CD4-positive, alpha-beta T cell treated with Interleukin-17A for 1 hour (primary cell): Measurements from ENCODE around the gene CCDC85B.

ENCODE experiments used
- DNase-seq: peaks from one replicate; pipeline ENCODE4 v3.0.0-alpha.2; 2020

CCDC85B gene

DNA sequence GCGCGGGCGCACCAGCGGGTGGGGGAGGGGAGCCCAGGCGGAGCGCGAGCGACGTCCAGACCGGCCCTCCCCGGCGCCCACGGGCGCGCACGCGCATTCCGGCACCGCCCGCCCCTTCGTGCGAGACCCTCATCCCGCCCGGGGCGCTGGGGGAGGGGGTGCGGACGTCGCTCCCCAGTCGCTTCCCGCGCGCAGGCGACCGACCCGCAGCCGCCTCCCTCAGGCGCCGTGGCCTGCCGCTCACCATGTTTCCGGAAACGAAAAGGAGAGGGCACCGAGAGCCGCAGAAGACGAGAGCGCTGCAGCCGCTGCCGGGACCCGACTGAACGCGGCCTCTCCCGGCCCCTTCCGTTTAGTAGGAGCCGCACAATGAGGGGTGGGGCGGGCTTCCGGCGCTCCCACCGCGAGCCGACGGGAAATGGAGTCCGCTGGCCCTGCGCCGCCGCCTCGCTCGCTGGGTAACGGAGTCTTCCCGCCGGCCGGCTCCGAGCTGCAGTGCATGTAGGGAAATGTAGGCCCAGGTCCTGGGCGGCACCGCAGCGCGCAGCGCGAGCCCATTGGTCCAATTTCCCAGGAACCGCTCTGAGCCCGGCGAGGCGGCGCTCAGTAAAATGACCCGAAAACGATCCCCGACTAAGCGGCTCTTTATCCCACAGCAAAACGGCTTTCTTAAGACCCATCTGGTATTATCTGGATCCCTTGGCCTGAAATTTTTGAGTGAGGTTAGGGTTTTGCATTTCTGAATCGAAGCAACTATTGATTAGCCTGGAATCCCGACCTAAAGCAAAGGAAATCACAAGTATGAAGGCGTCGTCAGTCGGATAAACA is 32.4 kb upstream of the CCDC85B start, which contains the start of gene CFL1:
Gene CFL1, minus strand, starts transcription at position 328 of the 828 bp plus-strand sequence. Its CDS starts 81 bp downstream, at position 247.
- DNase-seq: peak; percentile 98

DNA sequence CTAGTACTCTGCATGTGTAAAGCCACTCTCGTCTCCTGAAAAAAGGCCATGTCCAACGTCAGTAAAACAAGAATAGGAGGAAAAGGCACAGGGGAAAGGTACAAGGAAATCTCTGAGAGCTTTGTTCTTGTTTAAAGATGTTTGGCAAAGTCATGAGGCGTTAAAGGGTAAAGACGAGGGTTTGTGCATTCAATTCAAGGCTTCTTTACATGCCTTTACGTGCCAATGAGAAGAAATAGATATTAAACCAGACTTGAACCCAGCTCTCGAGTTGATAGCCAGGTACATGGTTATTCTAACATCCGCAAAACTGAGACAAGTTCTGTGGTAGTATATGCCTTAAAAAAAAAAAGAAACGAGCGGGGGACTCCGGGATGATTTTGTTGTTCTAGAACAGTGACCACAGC is 31.8 kb upstream of the CCDC85B start:
- no peak for DNase-seq

DNA sequence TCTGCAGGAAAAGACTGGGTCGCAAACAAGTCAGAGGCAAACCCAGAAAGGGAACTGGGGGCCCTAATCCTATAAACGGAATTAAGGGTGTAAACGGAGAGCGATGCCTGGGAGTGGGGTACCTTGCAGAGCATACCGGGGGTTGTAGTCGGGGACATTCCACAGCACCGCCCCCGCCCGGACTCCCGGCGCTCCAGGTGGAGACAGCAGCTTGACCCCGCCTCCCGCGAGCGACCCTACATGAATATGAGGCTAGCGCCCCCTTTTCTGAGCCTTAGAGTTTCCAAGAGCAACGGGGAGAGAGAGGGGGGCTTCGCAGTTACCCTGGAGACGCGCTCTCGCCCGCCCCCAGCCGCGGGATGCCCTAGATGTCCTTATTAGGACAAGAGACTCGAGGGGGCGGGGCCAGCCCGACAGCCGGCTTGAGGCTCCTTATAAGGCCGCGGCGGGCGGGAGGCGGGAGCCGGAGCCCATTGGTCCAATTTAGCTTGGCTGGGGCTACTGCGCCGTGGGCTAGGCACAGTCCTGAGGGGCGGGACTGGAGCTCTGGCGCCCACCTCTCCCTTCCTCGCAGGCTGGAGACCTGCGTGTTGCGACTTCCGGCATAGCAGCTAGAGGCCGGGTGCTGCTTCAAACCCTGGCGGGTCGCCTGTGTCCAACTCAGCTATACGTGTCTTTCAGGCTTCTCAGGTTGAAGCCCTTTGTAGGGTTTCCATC is 31.2 kb upstream of the CCDC85B start:
- peak; percentile 97 for DNase-seq

DNA sequence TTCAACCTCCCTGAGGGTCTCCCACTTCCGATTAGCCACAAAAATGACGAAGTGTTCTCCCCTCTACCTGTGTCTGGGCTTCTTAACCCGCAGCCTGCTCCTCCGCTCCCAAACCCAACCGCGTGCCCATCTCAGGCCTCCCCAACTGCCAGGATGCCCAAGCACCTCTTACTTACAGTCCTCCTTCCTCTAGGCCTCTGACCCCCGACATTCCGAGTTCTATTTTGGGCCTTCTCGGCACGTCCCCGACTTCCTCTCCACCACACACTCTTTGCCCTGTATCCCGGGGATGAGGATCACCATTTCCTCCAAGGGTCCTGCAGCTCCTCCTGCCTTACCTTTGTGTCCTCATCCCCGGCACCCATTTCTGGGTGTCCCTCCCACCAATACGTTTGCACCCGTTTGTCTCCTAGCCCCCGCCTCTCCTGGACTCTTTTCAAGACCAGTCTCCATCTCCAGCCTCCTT is 30.6 kb upstream of the CCDC85B start:
- no peak for DNase-seq

DNA sequence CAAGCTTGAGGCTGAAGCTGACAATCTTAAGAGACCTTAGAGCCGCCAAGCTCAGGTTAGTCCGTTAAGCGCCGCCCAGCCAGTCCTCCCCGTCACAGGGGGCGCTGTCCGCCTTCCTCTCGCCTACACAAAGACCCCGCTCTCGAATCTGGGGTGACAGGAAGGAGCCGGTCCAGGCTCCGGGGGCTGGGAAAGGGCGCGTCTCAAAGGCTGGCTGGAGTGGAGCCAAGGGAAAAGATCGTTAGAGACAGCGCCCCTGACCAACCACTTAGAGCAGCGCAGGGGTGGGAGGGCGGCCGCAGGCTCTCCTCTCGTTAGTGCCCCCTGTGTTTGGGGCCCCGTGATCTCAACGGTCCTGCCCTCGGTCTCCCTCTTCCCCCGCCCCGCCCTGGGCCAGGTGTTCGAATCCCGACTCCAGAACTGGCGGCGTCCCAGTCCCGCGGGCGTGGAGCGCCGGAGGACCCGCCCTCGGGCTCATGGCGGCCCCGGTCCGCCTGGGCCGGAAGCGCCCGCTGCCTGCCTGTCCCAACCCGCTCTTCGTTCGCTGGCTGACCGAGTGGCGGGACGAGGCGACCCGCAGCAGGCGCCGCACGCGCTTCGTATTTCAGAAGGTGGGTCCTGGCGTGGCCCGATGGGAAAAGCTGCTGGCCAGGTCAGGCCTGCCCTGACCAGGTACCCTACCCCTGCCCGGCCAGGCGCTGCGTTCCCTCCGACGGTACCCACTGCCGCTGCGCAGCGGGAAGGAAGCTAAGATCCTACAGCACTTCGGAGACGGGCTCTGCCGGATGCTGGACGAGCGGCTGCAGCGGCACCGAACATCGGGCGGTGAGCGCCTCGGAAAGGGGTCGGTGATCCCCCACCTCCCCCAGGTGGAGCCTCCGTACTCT is 30.0 kb upstream of the CCDC85B start, which contains the start of gene MUS81:
Gene MUS81, plus strand, starts transcription at position 156 of the 887 bp plus-strand sequence. Its CDS starts 321 bp downstream, at position 477.
- DNase-seq: peak; percentile 96

DNA sequence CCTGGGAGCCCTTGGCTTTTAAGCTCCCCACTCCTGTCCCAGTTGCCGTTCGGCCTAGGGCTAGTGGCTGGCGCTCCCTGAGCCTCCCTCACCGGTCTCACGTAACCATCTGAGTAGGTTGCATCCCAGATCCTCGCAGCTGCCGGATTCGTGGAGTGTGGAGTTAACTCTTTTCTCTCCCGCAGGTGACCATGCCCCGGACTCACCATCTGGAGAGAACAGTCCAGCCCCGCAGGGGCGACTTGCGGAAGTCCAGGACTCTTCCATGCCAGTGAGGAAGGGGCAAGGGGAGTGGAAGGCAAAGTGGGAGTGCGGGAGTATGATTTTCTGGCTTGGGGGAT is 29.3 kb upstream of the CCDC85B start:
- no peak for DNase-seq

DNA sequence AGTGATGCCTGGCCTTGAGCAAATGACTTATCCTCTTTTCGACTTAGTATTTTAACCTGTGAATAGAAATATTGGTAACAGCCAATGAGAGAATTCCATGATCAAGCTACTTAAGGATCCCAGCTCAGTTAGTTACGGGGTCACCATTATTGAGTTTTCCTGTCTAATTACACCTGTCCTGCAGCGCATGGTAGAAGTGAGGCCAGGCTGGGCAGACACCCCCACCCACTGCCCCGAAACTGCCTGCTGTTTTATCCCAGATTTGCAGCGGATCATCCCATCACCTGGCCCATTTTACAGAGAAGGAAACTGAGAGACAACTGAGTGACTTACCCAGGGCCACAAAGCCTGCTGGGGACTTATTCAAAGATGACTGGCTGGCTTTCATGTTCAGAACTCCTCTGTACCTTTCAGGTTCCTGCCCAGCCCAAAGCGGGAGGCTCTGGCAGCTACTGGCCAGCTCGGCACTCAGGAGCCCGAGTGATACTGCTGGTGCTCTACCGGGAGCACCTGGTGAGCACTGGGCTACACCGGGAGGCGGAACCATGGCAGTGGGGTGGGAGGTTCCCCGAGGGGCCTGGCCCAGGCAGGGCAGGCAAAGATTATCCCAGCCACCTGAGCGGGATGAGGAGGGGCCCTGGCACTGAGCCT is 28.8 kb upstream of the CCDC85B start:
- no peak for DNase-seq

DNA sequence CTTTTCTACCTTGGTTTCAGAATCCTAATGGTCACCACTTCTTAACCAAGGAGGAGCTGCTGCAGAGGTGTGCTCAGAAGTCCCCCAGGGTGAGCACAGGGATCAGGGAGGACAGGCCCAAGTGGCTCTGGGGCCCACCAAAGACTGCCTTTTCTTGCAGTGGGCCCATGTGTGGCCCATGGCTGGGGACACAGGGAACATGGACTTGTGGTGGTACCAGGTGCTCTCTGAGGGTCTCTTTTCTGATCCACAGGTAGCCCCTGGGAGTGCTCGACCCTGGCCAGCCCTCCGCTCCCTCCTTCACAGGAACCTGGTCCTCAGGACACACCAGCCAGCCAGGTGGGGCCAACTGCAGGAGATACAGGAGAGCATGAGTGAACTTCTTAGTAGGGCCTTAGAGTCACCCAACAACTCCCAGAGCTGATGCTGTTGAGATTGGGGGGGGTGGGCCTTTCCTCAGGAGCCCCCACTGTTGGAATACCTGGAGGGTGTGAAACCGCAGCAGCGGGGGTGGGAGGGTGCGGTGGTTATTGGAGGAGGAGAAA is 28.2 kb upstream of the CCDC85B start:
- no peak for DNase-seq

DNA sequence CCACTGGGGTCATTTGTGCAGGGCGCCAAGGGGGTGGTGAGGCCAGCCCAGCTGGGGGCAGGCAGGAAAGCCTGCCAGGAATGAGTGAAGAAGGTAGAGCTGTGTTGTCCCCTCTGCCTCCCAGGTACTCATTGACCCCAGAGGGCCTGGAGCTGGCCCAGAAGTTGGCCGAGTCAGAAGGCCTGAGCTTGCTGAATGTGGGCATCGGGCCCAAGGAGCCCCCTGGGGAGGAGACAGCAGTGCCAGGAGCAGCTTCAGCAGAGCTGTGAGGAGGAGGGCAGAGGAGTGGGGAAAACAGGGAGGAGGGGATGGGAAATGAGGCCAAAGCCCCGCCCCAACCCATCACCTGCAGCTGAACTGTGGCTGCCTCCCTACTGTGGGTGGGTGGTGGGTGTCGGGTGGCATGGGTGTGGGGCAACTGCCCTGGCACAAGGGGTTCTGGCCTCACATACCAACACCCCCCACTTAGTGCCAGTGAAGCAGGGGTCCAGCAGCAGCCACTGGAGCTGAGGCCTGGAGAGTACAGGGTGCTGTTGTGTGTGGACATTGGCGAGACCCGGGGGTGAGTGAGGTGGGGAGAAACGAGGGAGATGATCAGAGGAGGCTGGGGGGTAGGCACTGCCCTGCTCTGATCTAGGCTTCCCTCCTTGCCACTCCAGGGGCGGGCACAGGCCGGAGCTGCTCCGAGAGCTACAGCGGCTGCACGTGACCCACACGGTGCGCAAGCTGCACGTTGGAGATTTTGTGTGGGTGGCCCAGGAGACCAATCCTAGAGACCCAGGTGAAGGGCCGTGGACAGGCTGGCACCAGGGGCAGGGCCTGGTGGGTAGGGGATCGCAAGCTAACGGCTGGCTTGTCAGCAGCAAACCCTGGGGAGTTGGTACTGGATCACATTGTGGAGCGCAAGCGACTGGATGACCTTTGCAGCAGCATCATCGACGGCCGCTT is 27.3 kb upstream of the CCDC85B start:
- DNase-seq: no peak

DNA sequence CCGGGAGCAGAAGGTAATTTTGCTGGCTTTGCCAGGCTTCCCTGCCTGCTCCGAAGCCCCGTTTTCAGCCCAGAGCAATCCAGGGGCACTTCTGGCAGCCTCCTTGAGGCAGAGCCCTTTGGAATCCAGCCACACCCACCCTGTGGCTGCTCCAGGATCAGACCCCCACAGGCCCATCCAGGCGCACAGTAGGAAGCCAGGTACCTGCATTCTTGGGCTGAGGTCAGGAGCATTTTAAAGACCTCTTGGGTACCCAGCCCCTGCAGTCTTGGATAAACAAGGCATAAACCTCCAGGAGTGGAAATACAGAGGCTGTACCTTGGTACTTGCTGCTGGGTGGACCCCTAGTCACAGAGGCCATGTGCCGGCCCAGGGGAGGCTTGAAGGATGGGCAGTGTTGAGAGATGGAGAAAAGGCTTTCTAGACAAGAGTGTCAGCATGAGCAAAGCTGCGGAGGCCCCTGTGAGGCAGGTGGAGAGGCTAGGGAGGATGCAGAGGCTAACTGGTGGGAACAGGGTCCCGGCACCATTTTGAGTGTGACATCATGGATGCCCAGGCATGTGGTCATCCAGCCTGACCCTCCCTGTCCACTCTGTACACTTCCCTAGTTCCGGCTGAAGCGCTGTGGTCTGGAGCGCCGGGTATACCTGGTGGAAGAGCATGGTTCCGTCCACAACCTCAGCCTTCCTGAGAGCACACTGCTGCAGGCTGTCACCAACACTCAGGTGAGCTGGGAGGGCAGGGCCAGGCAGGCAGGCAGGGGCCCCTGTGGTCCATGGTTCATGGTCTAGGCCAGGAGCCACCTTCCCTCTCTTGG is 26.4 kb upstream of the CCDC85B start:
- no peak for DNase-seq

DNA sequence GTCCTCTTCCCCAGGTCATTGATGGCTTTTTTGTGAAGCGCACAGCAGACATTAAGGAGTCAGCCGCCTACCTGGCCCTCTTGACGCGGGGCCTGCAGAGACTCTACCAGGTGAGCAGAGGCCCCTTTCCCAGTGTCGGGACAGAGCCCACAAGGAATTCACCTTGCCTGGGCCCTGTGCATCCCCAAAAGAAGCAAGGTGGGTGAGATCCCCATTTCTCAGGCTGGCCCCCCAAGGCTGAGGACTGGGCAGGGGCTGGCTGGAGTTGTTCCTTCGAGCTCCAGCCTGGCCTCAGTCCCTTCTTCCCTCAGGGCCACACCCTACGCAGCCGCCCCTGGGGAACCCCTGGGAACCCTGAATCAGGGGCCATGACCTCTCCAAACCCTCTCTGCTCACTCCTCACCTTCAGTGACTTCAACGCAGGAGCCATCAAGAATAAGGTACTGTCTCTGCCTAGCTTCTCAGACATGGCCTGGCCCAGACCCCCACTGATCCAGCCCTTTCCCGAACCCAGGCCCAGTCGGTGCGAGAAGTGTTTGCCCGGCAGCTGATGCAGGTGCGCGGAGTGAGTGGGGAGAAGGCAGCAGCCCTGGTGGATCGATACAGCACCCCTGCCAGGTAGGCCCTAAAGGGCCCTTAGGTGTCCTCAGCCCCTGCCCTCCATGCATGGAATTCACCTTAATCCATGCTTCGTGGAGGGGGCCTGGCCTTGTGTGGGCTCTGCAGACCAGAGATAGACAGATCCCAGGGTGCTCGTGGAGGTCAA is 25.6 kb upstream of the CCDC85B start:
- no peak for DNase-seq

DNA sequence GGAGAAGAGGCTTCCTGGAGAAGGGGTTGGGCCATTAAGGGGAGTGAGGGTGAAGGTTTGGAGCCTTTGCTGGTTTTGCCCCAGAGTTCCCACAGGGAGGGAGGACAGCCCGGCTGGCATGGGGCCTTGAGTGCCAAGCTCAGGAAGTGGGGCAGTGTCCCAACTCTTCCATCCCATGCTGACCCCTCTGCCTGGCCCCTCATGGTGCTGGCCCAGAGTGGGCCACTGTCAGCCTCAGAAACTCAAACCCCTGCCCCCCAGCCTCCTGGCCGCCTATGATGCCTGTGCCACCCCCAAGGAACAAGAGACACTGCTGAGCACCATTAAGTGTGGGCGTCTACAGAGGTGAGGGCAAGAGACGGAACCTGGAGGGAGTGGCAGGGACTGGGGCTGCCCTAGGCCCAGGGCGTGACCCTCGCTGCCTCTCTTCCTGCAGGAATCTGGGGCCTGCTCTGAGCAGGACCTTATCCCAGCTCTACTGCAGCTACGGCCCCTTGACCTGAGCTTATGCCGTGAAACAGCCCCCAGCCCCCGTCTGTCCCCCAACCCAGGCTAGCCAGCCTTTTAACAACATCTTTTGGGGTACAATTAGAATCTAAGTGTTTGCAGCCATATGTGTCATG is 24.8 kb upstream of the CCDC85B start:
- DNase-seq: no peak

DNA sequence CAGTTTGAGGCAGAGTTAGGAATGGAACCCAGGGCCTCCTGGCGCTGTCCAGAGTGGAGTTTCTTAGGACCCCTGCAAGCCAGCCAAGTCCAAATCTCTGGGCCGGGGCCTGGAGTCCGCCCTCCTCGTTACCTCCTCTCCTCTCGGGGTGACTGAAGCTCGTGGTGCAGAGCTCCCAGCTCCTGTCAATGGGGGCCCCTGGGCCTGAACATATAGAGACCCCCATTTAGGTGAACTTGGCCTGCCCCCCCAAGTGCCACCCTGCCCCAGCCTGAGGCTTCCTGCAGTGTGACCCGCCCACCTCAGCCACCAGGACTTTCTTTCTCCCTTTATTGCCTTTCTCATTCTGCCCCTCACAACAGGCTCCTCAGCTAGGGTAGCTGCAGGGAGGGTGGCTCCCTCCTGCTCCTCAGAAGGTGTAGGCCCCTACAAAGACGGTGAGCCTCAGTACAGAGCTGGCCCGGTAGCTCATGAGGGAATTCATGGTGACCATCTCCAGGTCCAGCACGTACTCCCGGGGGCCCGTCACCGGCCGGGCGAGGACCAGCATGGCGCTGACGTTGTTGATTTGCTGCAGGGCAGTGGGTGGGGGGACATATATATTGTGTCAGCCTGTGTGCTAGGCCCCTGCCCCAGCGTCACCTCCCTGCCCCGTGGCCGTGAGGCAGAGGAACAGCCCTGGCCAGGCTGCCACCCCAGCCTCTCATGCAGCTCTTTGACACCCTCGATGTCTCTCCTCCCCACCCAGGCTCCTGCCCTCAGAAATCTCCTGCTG is 23.8 kb upstream of the CCDC85B start:
- DNase-seq: no peak

DNA sequence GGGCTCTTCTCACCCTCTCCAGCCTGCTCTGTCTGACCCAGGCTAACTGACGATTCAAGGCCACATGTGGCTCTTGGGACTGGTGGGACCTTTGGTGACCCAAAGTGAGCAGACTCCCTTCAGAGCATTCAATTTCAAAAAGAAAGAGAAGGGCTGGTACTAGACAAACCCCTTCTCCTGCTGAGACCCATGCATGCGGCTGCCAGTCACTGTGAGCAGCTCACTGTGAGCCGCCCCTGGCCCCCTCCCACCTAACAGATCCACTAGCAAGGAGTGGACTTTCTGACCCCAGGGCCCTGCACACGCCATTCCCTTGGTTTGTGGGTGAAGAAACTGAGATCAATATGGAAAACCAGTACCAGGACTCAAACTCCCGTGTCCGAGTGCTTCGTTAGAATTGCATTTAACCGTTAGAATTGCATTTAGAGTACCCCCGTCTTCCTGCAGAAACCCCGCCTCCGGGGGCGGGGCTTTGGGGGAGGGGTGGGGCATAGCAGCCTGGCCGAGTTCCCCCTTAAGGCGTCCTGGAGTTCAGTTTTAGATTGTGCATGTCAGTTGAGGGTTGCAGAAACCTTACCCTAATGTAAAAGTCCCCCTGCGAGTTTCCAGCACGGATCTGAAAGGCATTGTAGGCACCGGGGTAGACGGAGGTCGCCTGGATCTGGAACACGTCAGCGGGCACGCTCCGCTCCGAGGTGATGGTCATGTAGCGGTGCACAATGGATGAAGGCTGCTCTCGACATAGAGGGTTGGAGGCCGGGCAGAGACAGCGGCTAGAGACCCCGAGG is 23.0 kb upstream of the CCDC85B start:
- no peak for DNase-seq

DNA sequence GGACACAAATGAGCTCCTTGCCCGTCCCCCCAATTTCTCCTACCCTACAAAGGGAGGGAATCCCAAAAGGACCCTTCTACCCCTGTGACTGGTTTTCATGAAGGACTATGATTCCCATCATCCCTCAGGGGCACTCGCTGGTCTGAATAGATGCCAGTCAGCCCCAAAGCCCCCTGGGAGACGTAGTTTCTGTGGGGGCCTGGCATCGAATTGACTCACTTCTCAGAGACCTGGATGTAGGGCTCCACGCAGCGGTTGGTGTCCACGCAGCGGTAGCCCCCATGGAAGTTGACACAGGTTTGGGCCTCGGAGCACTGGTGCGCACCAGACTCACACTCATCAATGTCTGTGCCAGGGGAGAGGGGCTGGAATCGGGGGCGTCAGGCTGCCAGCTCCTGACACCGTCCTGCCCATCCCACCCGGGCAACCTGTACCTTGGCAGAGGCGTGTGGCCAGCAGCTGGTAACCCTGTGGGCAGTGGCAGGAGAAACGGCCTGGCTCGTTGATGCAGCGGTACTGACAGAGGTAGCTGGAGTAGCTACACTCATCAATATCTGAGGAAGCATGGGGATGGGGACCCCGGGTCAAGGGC is 22.3 kb upstream of the CCDC85B start:
- no peak for DNase-seq

DNA sequence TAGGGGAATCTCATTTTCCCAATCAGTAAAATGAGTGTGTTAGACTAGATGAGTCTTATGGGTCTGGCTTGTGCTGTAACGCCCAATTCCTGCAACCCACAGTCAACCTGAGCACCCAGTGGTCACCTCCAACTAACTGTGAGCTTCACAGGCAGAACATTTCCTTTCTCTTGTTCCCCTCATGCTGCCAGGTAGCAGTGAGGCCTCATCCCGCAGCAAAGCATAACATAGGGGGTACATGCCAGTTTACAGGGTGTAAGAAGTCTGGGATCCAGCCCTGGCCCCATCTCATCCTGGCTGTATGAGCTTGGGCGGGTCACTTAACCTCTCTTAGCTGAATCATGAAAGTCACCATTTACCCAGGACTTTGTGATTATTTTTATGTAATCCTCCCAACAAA is 21.6 kb upstream of the CCDC85B start:
- DNase-seq: no peak
